Gastroesophageal sphincter (tissue), 3 donors: ENCODE data around the gene RAB22A.

ENCODE experiments used
- POLR2A ChIP-seq, 2 donors: fragments of 450-650 bp; IDR thresholded peaks; one replicate each; pipeline ENCODE4 v1.6.1; 2017; ENCODE audit warnings: antibody characterized with exemption in 2 of 2, mild to moderate bottlenecking in 2 of 2, moderate library complexity in 1 of 2
- TF ChIP-seq, protein P1 (sequence below), 4 experiments: fragments of 200-600 bp in 2 of 4; fragments of 450-650 bp in 2 of 4; sonication (generic) in 1 of 4; IDR thresholded peaks; one replicate each; pipeline ENCODE4 v1.5.1; 2017 to 2019; ENCODE audit warnings: antibody characterized with exemption in 4 of 4, mild to moderate bottlenecking in 2 of 4, moderate library complexity in 2 of 4

GRCh38 chr20:58375759-58376352, 66.3 kb downstream of the RAB22A start:
- TF ChIP-seq, protein P1, sequence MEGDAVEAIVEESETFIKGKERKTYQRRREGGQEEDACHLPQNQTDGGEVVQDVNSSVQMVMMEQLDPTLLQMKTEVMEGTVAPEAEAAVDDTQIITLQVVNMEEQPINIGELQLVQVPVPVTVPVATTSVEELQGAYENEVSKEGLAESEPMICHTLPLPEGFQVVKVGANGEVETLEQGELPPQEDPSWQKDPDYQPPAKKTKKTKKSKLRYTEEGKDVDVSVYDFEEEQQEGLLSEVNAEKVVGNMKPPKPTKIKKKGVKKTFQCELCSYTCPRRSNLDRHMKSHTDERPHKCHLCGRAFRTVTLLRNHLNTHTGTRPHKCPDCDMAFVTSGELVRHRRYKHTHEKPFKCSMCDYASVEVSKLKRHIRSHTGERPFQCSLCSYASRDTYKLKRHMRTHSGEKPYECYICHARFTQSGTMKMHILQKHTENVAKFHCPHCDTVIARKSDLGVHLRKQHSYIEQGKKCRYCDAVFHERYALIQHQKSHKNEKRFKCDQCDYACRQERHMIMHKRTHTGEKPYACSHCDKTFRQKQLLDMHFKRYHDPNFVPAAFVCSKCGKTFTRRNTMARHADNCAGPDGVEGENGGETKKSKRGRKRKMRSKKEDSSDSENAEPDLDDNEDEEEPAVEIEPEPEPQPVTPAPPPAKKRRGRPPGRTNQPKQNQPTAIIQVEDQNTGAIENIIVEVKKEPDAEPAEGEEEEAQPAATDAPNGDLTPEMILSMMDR (IDR thresholded peaks at IDR 0.05), result no peak
- no peak for TF ChIP-seq POLR2A (IDR thresholded peaks at IDR 0.05)
